ENCODE results near the gene RBM15B.

The RBM15B gene

GRCh38 chr3:51392355-51393133 lies 1.5 kb downstream of the RBM15B start:
- no peak for DNase-seq

DNA sequence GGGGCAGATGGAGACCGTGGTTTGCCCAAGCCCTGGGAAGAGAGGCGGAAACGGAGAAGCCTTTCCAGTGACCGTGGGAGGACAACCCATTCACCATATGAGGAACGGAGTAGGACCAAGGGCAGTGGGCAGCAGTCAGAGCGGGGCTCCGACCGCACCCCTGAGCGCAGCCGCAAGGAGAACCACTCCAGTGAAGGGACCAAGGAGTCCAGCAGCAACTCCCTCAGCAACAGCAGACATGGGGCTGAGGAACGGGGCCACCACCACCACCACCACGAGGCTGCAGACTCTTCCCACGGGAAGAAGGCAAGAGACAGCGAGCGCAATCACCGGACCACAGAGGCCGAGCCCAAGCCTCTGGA lies 2.0 kb downstream of the RBM15B start:
- no peak for DNase-seq

DNA sequence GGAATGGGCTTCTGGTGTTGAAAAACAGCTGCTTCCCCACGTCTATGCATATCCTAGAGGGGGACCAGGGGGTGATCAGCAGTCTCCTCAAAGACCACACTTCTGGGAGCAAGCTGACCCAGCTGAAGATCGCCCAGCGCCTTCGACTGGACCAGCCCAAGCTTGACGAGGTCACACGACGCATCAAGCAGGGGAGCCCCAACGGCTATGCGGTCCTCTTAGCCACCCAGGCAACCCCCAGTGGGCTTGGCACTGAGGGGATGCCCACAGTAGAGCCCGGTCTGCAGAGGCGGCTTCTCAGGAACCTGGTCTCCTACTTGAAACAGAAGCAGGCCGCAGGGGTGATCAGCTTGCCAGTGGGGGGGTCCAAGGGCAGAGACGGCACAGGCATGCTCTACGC lies 2.5 kb downstream of the RBM15B start:
- no peak for DNase-seq

GRCh38 chr3:51394541-51394940 lies 3.5 kb downstream of the RBM15B start:
- no peak for DNase-seq

- no peak for DNase-seq
Measured at GRCh38 chr3:51395493-51396213, 4.6 kb downstream of the RBM15B start.

DNA sequence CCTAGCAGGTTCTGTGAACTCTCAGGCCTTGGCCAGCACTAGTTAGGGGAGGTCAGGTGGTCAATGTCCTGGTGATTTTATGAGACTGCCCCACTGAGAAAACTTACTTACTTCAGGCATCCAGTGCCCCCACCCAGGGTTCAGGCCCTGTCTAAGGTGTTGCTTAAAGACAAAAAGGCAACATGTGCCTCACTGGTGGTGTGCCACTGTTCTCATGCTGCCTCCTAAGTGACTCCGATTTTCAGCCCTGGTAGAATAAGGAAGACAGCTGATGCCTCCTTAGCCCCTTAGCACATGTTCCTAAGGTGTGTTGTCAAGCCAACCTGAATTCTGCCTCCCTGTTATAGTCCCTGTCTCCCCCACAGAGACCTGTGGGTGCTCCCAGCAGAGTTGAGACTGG lies 5.3 kb downstream of the RBM15B start:
- no peak for DNase-seq

- DNase-seq: no peak
Measured at GRCh38 chr3:51397392-51397791, 6.3 kb downstream of the RBM15B start.

DNA sequence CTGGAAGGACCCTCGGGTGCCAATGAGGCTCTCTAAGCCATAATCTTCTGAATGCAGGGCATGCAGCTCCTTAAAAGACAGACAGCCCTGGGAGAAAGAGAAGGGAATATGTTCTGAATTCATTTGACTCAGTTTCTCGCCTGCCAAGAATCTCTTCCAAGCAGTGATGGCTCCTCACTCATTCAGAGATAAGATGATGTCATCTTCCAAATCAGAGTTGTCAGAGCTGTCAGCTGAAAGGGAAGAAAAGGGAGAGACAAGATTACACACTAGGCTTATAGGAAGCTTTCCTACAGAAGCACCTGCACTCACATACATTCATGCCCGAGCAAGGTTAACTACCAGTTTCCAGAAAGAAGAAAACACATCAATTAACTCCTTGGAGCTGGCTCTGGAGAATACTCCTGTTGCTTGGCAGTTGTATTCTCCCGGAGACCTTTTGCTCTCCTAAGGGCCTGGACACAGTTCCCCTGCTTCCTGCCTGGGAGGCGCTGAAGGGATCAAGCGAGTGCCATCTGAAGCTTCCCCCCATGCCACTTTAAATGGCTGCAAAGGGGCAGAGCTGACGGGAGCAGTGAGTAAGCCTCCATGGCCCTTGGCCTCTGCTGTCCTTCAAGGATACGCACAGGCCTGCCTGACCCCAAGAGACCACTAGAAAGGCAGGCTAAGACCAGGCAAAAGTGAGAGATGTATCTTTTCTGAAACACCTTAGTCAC lies 7.7 kb downstream of the RBM15B start:
- DNase-seq: no peak

- no peak for DNase-seq
Measured at GRCh38 chr3:51400166-51400565, 9.1 kb downstream of the RBM15B start.

- DNase-seq: no peak
Measured at GRCh38 chr3:51401735-51402134, 10.7 kb downstream of the RBM15B start.

GRCh38 chr3:51403675-51404074 lies 12.6 kb downstream of the RBM15B start:
- DNase-seq: no peak

- no peak for DNase-seq
Measured at GRCh38 chr3:51408021-51408420, 16.9 kb downstream of the RBM15B start.

GRCh38 chr3:51408813-51409212 lies 17.7 kb downstream of the RBM15B start:
- DNase-seq: no peak

GRCh38 chr3:51422211-51422610 lies 31.1 kb downstream of the RBM15B start:
- DNase-seq: no peak

GRCh38 chr3:51426921-51427320 lies 35.8 kb downstream of the RBM15B start:
- no peak for DNase-seq

DNA sequence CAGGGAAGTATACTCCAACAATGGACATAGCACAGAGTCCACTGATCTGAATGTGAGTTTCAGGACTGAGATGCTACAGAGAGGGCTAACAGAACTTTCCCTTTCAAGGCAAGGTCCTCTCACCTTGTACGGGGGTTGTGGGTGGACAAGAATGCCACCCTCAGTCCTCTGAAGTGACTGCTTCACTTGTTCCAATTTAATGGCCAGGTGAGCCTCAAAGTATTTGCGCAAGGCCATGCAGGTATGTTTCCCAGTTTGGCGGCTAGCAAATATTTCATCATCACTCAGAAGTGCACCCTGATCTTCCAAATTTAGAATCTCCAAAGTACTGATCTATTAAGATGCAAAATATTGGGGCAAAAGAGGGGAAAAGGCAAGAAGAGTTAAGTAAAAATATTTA lies 38.1 kb downstream of the RBM15B start:
- no peak for DNase-seq

DNA sequence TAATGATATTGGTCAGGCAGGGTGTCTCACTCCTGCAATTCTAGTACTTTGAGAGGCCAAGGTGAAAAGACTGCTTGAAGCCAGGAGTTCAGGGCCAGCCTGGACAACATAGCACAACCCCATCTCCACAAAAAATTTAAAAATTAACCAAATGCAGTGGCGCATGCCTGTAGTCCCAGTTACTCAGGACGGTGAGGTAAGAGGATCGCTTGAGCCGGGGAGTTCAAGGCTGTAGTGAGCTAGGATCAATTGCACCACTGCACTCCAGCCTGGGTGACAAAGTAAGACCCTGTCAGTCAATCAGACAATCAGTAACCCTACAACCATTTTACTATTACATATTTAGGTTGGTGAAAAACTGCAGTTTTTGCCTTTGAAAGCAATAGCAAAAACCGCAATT lies 43.0 kb downstream of the RBM15B start:
- no peak for DNase-seq

DNA sequence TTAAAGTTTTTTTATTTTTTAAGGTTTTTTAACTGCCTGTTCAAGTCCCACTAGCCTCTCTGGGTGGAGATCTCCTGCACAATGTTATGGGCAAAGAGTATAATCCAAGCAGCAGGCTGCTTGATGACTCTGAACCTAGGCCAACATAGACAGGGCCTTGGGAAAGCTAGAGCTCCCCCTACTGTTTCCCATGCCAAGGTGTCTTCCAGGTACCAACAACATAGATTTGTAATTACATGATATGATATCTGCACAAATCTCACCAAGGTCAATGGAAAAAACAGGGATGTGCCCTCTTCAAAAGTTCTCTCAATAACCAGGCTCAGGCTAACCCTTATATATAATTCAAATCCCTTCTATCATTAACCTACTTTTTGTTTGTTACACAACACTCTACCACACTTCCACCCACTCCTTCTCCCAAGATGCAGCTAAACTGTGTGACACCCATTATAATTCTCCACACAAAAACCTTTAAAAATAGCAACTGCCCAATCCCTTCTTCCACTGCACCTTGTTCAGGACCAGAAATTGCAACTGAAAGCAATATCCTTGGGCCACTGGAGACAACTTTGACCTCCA lies 43.8 kb downstream of the RBM15B start:
- peak; percentile 32 to 41 for DNase-seq

DNA sequence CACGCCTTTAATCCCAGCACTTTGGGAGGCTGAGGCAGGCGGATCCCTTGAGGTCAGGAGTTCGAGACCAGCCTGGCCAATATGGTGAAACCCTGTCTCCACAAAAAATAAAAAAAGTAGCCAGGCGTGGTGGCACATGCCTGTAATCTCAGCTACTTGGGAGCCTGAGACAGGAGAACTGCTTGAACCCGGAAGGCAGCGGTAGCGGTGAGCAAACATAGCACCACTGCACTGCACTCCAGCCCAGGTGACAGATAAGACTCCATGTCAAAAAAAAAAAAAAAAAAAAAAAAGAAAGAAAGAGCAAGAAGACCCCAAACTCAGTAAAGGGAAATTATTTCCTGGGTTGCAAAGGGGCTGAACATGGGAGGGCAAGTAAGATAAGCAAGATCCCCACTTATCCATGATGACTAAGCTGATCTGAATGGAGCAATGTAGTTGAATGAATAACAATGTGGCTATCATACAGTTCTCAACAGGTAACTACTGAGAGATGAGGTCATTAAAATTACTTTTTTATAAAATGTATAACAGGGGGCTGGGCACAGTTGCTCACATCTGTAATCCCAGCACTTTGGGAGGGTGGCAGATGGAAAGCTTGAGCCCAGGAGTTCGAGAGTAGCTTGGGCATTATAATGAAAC lies 46.0 kb downstream of the RBM15B start:
- no peak for DNase-seq

DNA sequence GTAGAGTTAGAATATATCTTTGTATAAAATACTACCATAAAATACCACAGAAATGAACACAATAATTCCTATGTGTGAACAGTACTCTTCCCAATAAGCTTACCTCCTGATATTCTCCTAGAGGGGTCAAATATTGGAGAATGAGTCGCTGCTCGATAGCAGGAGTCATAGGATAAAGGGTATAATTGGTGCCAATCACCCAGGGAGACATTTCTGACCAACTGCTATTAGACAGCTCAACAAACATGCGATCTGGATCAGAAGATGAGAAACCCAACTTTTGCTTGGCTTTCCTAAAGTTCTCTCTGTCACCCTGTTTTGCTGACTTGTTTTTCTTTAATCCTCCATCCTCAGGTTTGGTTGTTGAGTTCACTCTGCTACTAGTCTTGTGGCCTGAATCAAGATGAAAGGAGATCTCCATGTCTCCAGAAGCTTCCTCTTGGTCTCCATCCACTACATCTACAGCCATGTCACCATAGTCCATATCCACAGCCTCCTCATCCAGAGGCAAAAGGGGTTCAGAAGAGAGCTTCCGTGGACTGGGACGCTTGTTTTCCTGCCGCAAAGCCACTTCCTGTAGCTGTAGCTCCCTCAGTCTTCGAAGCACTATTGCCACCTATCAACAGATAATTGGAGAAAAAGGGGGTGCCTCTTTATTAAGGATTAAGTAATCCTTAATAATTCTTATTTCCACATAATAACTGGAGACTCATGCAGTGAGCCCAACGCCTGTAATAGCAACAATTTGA lies 50.4 kb downstream of the RBM15B start:
- no peak for DNase-seq

- no peak for DNase-seq
Measured at GRCh38 chr3:51445544-51446280, 54.6 kb downstream of the RBM15B start.
